K562 (cell line): ENCODE measurements around the gene TMEM87A. TPM values are rescaled to one million over a fixed set of nuclear protein-coding genes. Genes with fewer than 3 reads are reported as not detected.

Source experiments
- AFF1 ChIP-seq, 2 experiments: fragments of 450-650 bp; IDR thresholded peaks; 2 replicates each; pipeline ENCODE4 v1.6.1; 2018; ENCODE audit warnings: mild to moderate bottlenecking in 2 of 2, low read depth in 1 of 2; ENCODE audit not compliant: partially characterized antibody in 2 of 2
- BRCA1 ChIP-seq, 2 experiments: fragments of 450-650 bp in 1 of 2; sonication (generic) in 1 of 2; formaldehyde crosslinking in 1 of 2; IDR thresholded peaks; 2 replicates each; pipeline versions ENCODE4 v1.5.0 to v1.6.1; 2017 to 2020; ENCODE audit warnings: mild to moderate bottlenecking in 1 of 2, missing genetic modification reagents in 1 of 2
- BRD4 ChIP-seq: fragments of 200-600 bp; sonication (generic); IDR thresholded peaks from 2 replicates; pipeline ENCODE4 v1.6.1; 2017; ENCODE audit warnings: inconsistent platforms
- BRD9 ChIP-seq: fragments of 450-650 bp; IDR thresholded peaks from 2 replicates; pipeline ENCODE4 v1.6.1; 2018; ENCODE audit warnings: low read depth; ENCODE audit not compliant: partially characterized antibody
- CBX3 ChIP-seq, 2 experiments: IDR thresholded peaks; 1 replicate in 1 of 2; 2 replicates in 1 of 2; pipeline ENCODE4 v1.6.1; 2012; ENCODE audit warnings: inconsistent platforms in 2 of 2, low read length in 2 of 2, borderline replicate concordance in 1 of 2, control low read depth in 1 of 2
- HBP1 ChIP-seq: fragments of 450-650 bp; formaldehyde crosslinking; IDR thresholded peaks from 2 replicates; pipeline ENCODE4 v1.4.0; 2022; ENCODE audit warnings: missing genetic modification characterization
- HDAC8 ChIP-seq: fragments of 450-650 bp; IDR thresholded peaks from 2 replicates; pipeline ENCODE4 v1.6.1; 2016; ENCODE audit warnings: mild to moderate bottlenecking, missing genetic modification characterization, moderate library complexity, missing compliant biosample characterization
- KDM4B ChIP-seq, 2 experiments: fragments of 450-650 bp in 1 of 2; sonication (generic) in 1 of 2; IDR thresholded peaks; 2 replicates each; pipeline ENCODE4 v1.6.1; 2016 to 2017; ENCODE audit warnings: borderline replicate concordance in 2 of 2, antibody characterized with exemption in 1 of 2, low read depth in 1 of 2, mild to moderate bottlenecking in 1 of 2
- KDM5B ChIP-seq: fragments of 200-600 bp; sonication (generic); IDR thresholded peaks from 2 replicates; pipeline ENCODE4 v1.6.1; 2012; ENCODE audit warnings: low read depth, mild to moderate bottlenecking, moderate library complexity, low read length, control low read depth, inconsistent platforms; ENCODE audit not compliant: insufficient replicate concordance
- KLF1 ChIP-seq: fragments of 450-650 bp; IDR thresholded peaks from 2 replicates; pipeline ENCODE4 v1.6.1; 2016; ENCODE audit warnings: missing genetic modification characterization, missing compliant biosample characterization
- LEF1 ChIP-seq: fragments of 450-650 bp; IDR thresholded peaks from 2 replicates; pipeline ENCODE4 v1.6.1; 2016; ENCODE audit warnings: mild to moderate bottlenecking
- NCOR1 ChIP-seq: fragments of 450-650 bp; IDR thresholded peaks from 2 replicates; pipeline ENCODE4 v1.6.1; 2016; ENCODE audit warnings: mild to moderate bottlenecking, moderate library complexity
- POU5F1 ChIP-seq: fragments of 150-350 bp; IDR thresholded peaks from 2 replicates; pipeline ENCODE4 v1.6.1; 2014; ENCODE audit warnings: borderline replicate concordance, low read length, low read depth, mild to moderate bottlenecking; ENCODE audit not compliant: partially characterized antibody
- SP1 ChIP-seq: sonication (generic); formaldehyde crosslinking; IDR thresholded peaks from 2 replicates; pipeline ENCODE4 v1.8.1; 2022; ENCODE audit warnings: mild to moderate bottlenecking, missing genetic modification reagents
- TAF9B ChIP-seq: fragments of 450-650 bp; IDR thresholded peaks from 2 replicates; pipeline ENCODE4 v1.6.1; 2018; ENCODE audit warnings: mild to moderate bottlenecking; ENCODE audit not compliant: partially characterized antibody
- TAL1 ChIP-seq: fragments of 450-650 bp; IDR thresholded peaks from 2 replicates; pipeline ENCODE4 v1.6.1; 2016; ENCODE audit warnings: mild to moderate bottlenecking
- TBL1XR1 ChIP-seq, 2 experiments: IDR thresholded peaks; 2 replicates each; pipeline ENCODE4 v1.6.1; 2012; ENCODE audit warnings: improper control_type of control experiment in 2 of 2, low read length in 2 of 2, mild to moderate bottlenecking in 1 of 2
- TRIM28 ChIP-seq: fragments of 450-650 bp; IDR thresholded peaks from 2 replicates; pipeline ENCODE4 v1.6.1; 2017
- polyA plus RNA-seq, 8 experiments: library from polyadenylated mRNA; depleted of rRNA in 4 of 8; stranded (reverse) in 5 of 8; unstranded in 3 of 8; fragments of >200 nt; fragmentation: Nextera tagmentation in 2 of 8; fragmentation: Illumina TruSeq in 1 of 8; extraction: Ambion mirVana in 2 of 8; extraction: Trizol in 1 of 8; gene quantifications; 2 replicates each; pipeline versions ENCODE4 v1.2.1 to v1.2.3, GENCODE V29; 2011 to 2014; ENCODE audit warnings: inconsistent platforms in 1 of 8, missing spikeins in 1 of 8
- total RNA-seq, 7 experiments: library from RNA; depleted of rRNA in 6 of 7; stranded (reverse); fragments of >200 nt in 6 of 7; fragmentation: Illumina TruSeq in 2 of 7; extraction: Trizol in 2 of 7; gene quantifications; 2 replicates each; pipeline versions ENCODE4 v1.2.1 to v1.2.3, GENCODE V29; 2011 to 2021; ENCODE audit warnings: low replicate concordance in 1 of 7
- TF ChIP-seq, protein P1 (sequence below): fragments of 450-650 bp; formaldehyde crosslinking; conservative IDR thresholded peaks from 2 replicates; pipeline ENCODE4 v1.4.0; 2022; ENCODE audit warnings: mild to moderate bottlenecking, missing genetic modification characterization

The TMEM87A gene
- total and polyA plus RNA-seq, 9 of the 15 experiments (the other 6 are each of a cell fraction or from before 2014, with no cell fraction given), result 16.6 to 43.3 (median 29.6) TPM

DNA sequence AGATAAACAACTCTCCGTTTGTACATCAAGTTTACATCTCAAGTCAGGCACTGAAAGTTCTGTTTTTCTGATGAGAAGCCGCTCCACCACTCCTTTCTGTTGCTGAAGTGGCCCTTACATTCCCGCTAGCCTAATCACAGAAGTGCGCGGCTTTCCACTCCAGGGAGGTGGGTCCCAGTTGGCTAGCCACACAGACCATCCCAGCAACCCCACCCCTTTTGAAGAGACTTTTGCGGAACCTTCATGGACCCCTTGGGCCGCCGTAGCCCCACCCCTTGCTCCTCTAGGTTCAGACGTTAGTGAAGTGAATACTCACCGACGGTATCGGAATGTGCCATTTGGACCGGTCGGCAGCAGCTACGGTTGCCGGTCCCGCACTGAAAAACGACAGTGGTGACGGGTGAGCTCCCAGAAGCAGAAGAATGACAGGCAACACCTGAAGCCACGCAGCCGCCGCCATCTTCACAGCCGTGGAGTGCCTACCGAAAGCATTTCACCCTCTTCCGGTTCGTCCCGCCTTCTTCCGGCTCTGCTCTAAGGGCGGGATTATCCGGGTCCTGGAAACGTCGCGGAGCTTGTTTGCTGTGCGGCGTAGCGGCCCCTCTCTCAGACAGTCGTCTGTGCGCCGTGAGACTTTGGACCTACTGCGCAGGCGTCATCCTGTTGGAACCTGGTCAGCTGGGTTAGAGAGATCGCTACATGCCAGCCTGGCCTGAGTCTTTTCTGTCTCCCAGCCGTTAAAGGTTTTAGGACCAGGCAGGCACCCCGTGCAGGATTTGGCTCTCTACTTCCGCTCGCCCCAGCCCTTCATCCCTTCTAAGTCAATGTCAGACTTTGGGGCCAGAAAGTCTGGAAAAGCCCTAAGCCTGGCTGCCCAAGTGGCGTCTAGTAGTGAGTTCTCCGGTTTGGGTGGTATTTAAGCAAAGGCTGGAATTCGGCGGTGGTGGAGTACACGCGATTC is at the start of gene TMEM87A, which contains the start of gene GANC (continued):
- TF ChIP-seq CBX3 (IDR thresholded peaks at IDR 0.05; ENCODE audit: borderline replicate concordance in 1 of 2, low read length in 2 of 2) (no peak; a peak in 1 of 3 replicates), LEF1 (no peak; the same call in 1 of the 2 replicates), TAL1 (no peak), KDM5B (peak; percentile 95), BRD4 (no peak), KDM4B (IDR thresholded peaks at IDR 0.05; ENCODE audit: borderline replicate concordance in 2 of 2, low read depth in 1 of 2) (no peak; a peak in 1 of 4 replicates), TRIM28 (peak; percentile 63; the same call in 1 of the 2 replicates), POU5F1 (peak; percentile 89), NCOR1 (peak; percentile 29; the same call in 1 of the 2 replicates), TAF9B (peak; percentile 97), TBL1XR1 (IDR thresholded peaks at IDR 0.05; ENCODE audit: low read length in 2 of 2) (peak in 1 of 2 experiments; percentile 4; a peak in 1 of 4 replicates), HDAC8 (tag) (no peak; the same call in 1 of the 2 replicates), SP1 (peak; percentile 95), BRD9 (peak; percentile 89), AFF1 (IDR thresholded peaks at IDR 0.05; ENCODE audit: low read depth in 1 of 2, partially characterized antibody in 2 of 2) (peak; percentile 46 to 86), HBP1 (CRISPR knock-in tag) (peak; percentile 73; the same call in 1 of the 2 replicates), BRCA1 (IDR thresholded peaks at IDR 0.05) (no peak), BRCA1 (CRISPR knock-in tag; IDR thresholded peaks at IDR 0.05) (no peak), KLF1 (tag) (peak; percentile 86)
- TF ChIP-seq, protein P1, sequence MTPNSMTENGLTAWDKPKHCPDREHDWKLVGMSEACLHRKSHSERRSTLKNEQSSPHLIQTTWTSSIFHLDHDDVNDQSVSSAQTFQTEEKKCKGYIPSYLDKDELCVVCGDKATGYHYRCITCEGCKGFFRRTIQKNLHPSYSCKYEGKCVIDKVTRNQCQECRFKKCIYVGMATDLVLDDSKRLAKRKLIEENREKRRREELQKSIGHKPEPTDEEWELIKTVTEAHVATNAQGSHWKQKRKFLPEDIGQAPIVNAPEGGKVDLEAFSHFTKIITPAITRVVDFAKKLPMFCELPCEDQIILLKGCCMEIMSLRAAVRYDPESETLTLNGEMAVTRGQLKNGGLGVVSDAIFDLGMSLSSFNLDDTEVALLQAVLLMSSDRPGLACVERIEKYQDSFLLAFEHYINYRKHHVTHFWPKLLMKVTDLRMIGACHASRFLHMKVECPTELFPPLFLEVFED, result peak; percentile 90
